ENCODE data around the gene ZNF622. TPM values are rescaled to one million over a fixed set of nuclear protein-coding genes. Genes with fewer than 3 reads are reported as not detected.

ZNF622 gene
- total and polyA plus RNA-seq, 2 of the 13 experiments (the other 11 are each of a cell fraction or from before 2014, with no cell fraction given): 12.1 to 44.7 TPM

GRCh38 chr5:16411235-16411634, 54.4 kb downstream of the ZNF622 start (continued):
- no peak for TF ChIP-seq ZNF503 (CRISPR knock-in tag; IDR thresholded peaks at IDR 0.05)
- no peak for TF ChIP-seq DMAP1 (CRISPR knock-in tag; IDR thresholded peaks at IDR 0.05)
- TF ChIP-seq DNMT1 (CRISPR knock-in tag; IDR thresholded peaks at IDR 0.05): no peak
- no peak for TF ChIP-seq ZNF414 (CRISPR knock-in tag; IDR thresholded peaks at IDR 0.05)
- no peak for TF ChIP-seq MYC (CRISPR knock-in tag; IDR thresholded peaks at IDR 0.05; ENCODE audit: borderline replicate concordance)
- TF ChIP-seq FOXP1 (IDR thresholded peaks at IDR 0.05): no peak
- no peak for TF ChIP-seq FOXP1 (CRISPR knock-in tag; IDR thresholded peaks at IDR 0.05)

- 0 out of 3 replicates have a peak, but pooled peaks have one; percentile 24 for ATAC-seq
Measured at GRCh38 chr5:16410338-16410737, 55.3 kb downstream of the ZNF622 start.

More at GRCh38 chr5:16410338-16410737, 55.3 kb downstream of the ZNF622 start:
- intact Hi-C loops (cut with micrococcal nuclease; ENCODE audit: unreplicated experiment): no loop called here
- H3K27me3 ChIP-seq (ENCODE audit: control insufficient read depth in 1 of 2, insufficient read depth in 2 of 2, low read length in 2 of 2): no peaks in the 10 kb centered on the region
- H3K9ac ChIP-seq (ENCODE audit: insufficient read depth, low read depth, low read length): no peak overlapping the region
- H3K27ac ChIP-seq (ENCODE audit: extremely low read length, insufficient read depth, low read length): no peak overlapping the region
- DNase-seq (ENCODE audit: low spot score): no peak
- no peaks in the 10 kb centered on the region for H3K4me1 ChIP-seq (ENCODE audit: insufficient read depth, low read length)
- BruUV-seq (replicated peaks): no TSS peak
- CTCF ChIA-PET (ENCODE audit: low intra/inter-chr PET ratio, low total read pairs): no interaction called here
- H4K20me1 ChIP-seq (ENCODE audit: insufficient read depth, low read length): no peaks in the 10 kb centered on the region
- no peaks in the 10 kb centered on the region for H3K36me3 ChIP-seq (replicated peaks in 1 of 2; ENCODE audit: control insufficient read depth in 1 of 2, insufficient read depth in 2 of 2, low read length in 2 of 2)
- TF ChIP-seq NR2F1 (CRISPR knock-in tag; IDR thresholded peaks at IDR 0.05) (peak in 1 of 2 experiments; percentile 46; a peak in 1 of 4 replicates), TCF12 (IDR thresholded peaks at IDR 0.05) (no peak), TCF12 (CRISPR knock-in tag; IDR thresholded peaks at IDR 0.05) (no peak), BCL6 (CRISPR knock-in tag; IDR thresholded peaks at IDR 0.05) (0 out of 2 replicates have a peak, but pooled peaks have one; percentile 36)
- no peaks in the 10 kb centered on the region for H3K9me3 ChIP-seq (ENCODE audit: low read length)
- no peaks in the 10 kb centered on the region for H3K79me2 ChIP-seq (ENCODE audit: insufficient read depth, low read length)
- in situ Hi-C loops (cut with HindIII; ENCODE audit: extremely low pct_ligation_motif_present, low pct_unique_long_range_greater_than_20kb): no loop called here
- H3K4me2 ChIP-seq (ENCODE audit: low read depth, low read length): no peak overlapping the region
- POLR2A ChIA-PET: no interaction called here
- WGBS (ENCODE audit: low lambda C conversion rate): 0% methylated on average over 2 of the region's 2 CpGs
- H3K4me3 ChIP-seq (replicated peaks in 1 of 3; ENCODE audit: insufficient read depth in 1 of 3, low read depth in 2 of 3, low read length in 3 of 3): no peak overlapping the region
- FAIRE-seq: no peak
- no peak overlapping the region for H2AFZ ChIP-seq (ENCODE audit: low read length)

Data from HepG2 (cell line).